D721Med (cell line): ENCODE measurements around the gene TPGS2.

Experiments used
- DNase-seq: peaks from one replicate; pipeline ENCODE4 v3.0.0; 2011; ENCODE audit warnings: low spot score; ENCODE audit not compliant: insufficient read length
- FAIRE-seq: peaks from 2 replicates; lab custom pipeline; 2011; peaks lifted over from hg19 to GRCh38; lab: Jason Lieb, UNC
- TF ChIP-seq, protein P1 (sequence below): IDR thresholded peaks from 2 replicates; pipeline ENCODE4 v1.5.1; 2012; ENCODE audit warnings: mild to moderate bottlenecking, control low read depth; ENCODE audit not compliant: insufficient read depth; ENCODE audit errors: missing control alignments

TPGS2 gene

DNA sequence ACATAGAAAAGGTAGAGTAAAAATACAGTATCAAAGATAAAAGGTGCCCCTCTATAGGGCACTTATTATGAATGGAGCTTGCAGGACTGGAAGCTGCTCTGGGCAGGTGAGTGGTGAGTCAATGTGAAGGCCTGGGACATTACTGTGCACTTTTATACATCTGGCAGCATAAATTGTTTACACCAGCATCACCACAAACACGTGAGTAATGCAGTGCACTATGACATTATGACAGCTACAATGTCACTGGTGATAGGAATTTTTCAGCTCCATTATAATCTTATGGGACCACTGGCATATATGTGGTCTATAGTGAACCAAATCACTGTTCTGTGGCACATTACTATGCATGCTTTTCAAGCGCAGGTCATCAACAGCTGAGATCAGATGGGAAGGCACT is 48.1 kb downstream of the TPGS2 start:
- DNase-seq = no peak
- TF ChIP-seq, protein P1, sequence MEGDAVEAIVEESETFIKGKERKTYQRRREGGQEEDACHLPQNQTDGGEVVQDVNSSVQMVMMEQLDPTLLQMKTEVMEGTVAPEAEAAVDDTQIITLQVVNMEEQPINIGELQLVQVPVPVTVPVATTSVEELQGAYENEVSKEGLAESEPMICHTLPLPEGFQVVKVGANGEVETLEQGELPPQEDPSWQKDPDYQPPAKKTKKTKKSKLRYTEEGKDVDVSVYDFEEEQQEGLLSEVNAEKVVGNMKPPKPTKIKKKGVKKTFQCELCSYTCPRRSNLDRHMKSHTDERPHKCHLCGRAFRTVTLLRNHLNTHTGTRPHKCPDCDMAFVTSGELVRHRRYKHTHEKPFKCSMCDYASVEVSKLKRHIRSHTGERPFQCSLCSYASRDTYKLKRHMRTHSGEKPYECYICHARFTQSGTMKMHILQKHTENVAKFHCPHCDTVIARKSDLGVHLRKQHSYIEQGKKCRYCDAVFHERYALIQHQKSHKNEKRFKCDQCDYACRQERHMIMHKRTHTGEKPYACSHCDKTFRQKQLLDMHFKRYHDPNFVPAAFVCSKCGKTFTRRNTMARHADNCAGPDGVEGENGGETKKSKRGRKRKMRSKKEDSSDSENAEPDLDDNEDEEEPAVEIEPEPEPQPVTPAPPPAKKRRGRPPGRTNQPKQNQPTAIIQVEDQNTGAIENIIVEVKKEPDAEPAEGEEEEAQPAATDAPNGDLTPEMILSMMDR = no peak
- no peak for FAIRE-seq

DNA sequence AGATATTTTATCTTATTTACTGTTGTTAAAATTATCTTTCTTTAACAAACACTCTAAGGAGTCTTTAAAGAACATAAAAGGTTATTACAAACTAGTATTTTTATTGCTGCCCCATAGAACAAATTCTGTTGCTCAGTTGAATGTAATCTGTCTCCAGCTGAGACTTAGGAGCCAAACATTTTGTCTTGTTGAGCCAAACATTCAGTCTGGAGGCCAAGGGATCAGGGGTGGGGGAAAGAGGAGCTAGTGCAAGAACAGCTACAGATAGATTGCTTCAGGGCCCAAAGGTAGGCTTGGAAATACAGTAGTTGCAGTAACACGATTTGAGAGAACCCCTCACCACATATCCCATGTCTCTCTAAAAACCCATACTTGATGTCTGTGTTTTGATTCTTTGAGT is 51.2 kb downstream of the TPGS2 start:
- TF ChIP-seq, protein P1 = no peak
- DNase-seq (no peak), FAIRE-seq (no peak)

DNA sequence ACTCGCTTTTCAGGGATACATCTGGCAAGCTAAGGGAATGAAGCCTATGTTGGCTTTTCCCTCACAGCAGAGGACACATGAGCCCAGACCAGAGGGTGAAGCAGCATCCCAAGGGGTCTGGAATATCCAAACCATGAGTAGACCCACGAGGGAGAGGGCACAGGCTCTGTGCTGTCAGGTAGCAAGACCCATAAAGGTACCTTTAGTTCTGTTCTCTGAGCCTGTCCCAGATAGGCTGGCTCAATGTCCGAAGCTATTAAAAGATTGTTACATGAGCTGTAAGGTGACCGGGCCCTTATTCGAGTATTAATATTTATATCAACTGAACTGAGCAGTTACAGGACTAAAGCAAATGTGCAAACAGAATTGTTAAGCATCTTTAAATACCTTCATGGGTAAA is 52.2 kb downstream of the TPGS2 start:
- no peak for FAIRE-seq
- TF ChIP-seq, protein P1 = no peak
- no peak for DNase-seq

DNA sequence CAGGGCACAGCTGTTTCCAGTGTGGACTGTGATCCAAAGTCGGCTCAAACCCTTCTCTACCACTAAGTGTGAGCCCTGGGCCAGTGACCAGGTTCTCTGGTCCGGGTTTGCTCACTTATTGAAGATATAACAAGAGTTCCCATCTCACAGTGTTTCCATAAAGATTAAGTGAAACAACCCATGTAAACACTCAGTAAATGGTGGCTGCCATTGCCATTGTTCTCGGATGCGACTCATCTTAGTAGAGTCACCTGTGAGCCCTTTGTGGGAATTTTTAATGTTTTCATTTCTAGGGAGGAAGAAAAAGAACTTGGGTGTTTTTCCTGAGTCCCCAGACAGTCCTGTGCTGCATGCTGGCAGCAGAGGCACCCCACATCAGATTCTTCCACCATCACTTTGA is 53.4 kb downstream of the TPGS2 start:
- DNase-seq = no peak
- TF ChIP-seq, protein P1 = no peak
- FAIRE-seq = no peak

DNA sequence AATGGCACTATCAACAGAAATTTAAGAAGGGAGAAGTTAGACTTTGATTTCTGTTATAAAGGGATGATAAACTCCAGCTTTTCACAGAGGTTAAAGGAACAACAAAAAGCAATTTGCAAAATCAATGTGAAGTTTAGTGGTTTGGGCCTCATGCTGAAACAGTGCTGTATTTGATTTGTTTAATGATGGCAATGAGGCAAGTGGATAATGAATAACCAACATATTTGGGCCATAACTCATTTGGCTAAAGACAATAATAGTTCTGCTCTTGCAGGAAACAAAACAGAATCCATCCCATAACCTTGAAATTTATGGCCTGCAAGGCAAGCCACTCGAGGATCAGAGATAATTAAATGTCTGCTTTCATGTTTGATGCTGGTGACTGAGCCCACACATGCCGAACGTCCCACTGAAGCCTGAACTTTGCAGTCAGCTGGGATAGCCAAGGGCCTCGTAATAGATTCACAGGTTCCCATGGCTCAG is 56.5 kb downstream of the TPGS2 start:
- FAIRE-seq = no peak
- TF ChIP-seq, protein P1 = no peak
- no peak for DNase-seq

DNA sequence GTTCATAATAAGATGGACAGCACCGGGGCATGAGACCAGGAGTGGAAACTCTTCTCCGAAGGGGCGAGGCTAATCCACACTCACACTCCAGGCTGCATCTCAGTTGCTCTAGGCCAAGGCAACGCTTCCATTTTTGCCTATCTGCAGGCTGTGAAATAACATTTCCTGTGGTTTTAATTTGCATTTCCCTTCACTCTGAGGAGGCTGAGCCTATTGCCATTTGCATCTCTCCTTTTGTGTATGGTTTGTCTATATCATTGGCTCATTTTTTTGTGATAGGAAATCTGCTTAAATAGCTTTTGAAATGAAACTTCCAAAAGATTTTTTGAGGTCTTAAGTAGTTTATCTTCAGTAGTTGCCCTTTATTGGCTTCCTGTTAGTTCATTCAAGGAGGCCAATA is 57.6 kb downstream of the TPGS2 start:
- TF ChIP-seq, protein P1 = no peak
- DNase-seq (no peak), FAIRE-seq (no peak)

DNA sequence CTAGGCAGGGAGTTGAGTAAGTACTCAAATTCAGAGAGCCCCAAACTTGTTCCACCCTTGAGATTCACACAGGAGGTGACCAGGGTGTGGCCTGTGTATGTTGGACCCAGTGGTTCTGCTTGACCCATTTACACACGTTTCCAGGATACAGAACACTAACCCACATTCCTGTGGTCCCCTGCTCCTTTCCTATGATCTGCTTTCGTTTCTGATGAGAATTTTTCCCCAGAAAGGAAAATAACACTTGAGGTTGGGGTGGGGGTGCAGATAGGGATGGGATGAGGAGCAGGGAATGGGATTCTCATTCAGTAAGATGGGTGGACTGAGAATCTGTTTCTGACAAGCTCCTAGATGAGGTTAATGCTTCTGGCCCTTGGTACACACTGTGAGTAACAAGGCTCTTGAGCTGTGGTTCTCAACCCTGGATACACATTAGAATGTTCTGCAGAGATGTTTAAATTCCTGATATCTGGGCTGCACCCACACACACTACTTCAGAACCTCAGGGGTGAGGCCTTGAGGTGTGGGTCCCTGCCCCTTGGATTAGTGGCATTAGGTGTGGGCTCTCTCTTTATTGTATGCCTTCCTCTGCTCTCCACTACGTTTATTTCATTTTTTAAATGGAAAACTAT is 58.4 kb downstream of the TPGS2 start:
- TF ChIP-seq, protein P1 = no peak

More for the DNA sequence above, 58.4 kb downstream of the TPGS2 start:
- DNase-seq (no peak), FAIRE-seq (no peak)
